Esophagus squamous epithelium (tissue), 4 donors: Measurements from ENCODE around the gene TMCO4.

Experiments used
- CTCF ChIP-seq, 6 experiments: fragments of 450-650 bp in 4 of 6; fragments of 200-600 bp in 2 of 6; sonication (generic) in 2 of 6; IDR thresholded peaks; one replicate each; pipeline ENCODE4 v1.5.1; 2016 to 2019; ENCODE audit warnings: antibody characterized with exemption in 6 of 6, mild to moderate bottlenecking in 4 of 6, moderate library complexity in 4 of 6
- POLR2A ChIP-seq, 4 donors: fragments of 450-650 bp; IDR thresholded peaks; one replicate each; pipeline ENCODE4 v1.6.1; 2017; ENCODE audit warnings: antibody characterized with exemption in 4 of 4, mild to moderate bottlenecking in 4 of 4, moderate library complexity in 3 of 4

DNA sequence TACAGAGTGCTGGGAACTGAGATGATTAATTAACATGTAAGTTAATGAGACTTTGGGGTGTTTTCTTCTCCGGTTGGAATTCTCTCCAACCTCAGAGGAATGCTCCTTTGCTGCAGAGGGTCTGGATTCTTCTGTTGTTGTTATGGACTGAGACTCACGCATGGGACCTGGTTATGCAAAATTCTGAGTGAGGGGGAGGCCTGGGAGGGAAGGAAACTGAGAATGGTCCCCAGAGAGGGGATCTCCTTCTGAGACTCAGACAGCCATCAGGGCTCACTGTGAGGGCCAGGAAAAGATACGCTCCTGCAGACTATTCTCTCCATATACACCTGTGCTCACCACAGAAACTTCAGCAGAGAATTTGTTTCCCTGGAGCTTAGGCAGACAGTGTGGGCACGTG is 78.7 kb downstream of the TMCO4 start:
- TF ChIP-seq CTCF (IDR thresholded peaks at IDR 0.05) (no peak), POLR2A (IDR thresholded peaks at IDR 0.05) (no peak)
